HG03575 (cell line): Measurements from ENCODE around the gene DSG2.

Experiments
- ATAC-seq: cut with Tn5 transposase; IDR thresholded peaks from one replicate; pipeline ENCODE4 v1.9.1; 2021; ENCODE audit not compliant: unreplicated experiment, insufficient number of reproducible peaks, low FRiP score; ENCODE audit errors: extremely low read depth

The DSG2 gene

DNA sequence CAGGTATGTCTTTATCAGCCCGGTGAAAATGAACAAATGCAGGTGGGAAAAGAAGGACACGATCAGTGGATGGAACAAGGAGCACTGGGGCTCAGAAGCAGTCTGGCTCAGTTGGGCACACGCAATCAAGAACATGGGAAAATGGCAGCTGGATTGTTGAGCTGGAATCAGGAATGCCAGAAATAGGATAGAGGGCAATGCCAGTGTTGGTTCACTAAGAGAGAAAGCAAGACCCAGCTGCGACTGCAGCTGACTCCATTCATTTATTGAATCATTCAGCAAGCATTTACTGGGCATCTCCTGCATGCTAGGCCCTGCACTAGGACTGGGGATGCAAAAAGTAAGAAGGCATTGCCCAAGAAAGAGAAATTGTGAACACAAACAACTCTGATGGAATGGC is 80.1 kb downstream of the DSG2 start:
- ATAC-seq, result no peak

DNA sequence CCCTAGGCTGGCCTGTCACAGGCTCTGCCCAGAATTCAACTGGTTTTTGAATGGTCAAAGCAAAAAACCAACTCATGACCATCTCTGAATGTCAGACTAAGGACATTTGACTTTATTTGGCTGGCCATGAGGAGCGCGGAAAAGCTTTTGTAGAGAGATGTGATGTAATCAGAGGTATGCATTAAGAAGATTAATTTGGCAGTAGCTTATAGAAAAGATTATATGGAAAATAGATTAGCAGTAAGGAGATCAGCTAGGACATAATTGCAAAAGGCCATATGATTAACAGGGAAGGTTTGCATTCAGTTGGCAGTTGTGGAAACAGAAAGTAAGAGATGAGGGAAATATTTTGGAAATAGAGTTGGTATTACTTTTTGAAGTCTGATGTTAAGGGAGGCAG is 81.4 kb downstream of the DSG2 start:
- no peak for ATAC-seq

DNA sequence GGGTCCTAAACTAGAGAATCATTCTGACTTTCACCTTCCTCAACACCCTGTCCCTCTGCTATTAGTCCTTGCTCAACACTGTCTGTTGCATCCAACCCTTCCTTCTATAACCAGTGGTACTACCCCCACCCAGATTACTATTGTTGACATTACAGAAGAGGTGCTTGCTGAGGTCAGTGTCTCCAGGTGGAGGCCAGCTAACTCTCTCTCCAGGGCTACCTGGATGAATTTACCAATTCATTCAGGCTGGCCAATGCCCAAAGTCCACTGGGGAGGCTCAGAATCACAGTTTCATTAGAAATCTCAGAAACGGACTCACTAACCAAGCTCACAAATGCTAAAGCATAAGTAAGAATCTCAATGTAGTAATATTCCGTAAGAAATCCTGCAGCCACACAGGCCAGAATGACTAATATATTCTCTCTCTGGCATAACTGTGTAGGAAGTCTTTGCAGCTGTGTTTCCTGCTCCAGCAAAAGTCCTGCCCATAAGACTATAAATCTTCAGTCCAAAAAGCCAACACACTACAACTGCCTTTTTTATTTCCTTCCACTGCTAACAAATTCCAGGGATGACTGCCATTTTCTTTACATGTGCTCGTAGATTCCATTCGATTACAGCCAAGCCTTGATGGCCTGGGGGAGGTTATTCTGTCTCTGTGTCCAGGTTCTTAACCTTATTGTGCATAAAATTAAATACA is 83.7 kb downstream of the DSG2 start:
- ATAC-seq, result no peak

DNA sequence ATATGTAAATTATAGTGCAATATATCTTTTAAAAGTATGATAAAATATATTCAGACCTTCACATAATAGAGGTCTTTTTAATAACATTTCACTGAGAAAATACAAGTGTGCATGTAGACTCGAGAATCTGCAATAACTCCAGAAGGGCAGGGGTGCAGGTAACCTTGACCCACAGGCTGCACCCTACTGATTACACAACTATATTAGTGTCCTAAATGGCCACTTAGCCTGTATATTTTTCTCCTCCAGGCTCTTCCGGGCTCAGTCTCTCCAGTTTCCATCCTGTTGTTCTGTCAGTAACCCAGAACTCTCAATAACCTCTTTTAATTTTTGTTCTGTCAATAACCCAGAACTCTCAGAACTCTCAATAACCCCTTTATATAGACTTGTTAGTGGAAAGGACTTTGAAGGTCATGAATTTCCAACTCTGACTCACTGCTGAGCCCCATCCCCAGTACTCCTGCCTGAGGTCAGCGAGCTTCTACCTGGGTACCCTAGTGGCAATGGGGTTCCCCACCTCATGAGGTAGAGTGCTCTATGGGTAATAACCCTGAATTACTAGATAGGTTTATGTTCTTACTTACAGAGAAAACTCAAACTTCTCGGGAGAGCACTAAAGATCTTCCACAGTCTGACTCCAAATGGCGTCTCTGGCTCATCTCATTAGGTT is 85.3 kb downstream of the DSG2 start:
- no peak for ATAC-seq

DNA sequence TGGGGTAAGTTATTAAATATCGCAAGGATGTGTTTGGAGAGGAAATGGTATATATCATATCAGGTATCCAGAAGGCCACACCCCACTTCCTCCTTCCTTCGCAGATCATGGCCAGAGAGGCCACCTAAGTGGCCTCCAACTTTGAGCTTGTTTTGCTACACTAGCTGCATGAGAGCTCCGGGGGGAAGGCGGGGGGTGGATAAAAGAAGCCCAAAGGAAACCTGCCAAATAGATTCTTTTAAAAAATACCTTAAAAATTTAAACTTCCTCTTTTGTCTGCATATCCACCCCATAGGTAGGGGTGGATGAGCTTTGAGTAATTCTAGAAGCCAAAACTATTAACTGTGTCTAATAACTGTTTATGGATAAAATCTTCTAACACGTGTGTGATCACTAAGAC is 88.0 kb downstream of the DSG2 start:
- ATAC-seq, result no peak

DNA sequence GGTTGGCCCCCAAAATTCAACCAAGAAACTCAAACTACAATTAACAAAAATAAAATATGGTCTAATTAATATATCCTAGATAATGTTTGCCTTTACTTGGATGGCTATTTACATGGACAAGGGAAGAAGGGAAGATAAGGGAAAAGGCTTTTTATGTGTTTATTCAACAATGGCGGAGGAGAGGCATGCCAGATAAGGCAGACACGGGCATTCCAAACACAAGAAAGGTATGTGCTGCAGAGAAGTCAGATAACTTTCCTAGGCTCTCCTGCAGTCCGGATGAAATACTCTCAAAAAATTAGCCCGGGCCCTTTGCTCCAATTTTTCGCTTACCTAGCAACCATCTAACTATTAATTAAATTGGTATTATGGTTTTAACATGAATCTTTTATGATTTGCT is 88.6 kb downstream of the DSG2 start:
- no peak for ATAC-seq

DNA sequence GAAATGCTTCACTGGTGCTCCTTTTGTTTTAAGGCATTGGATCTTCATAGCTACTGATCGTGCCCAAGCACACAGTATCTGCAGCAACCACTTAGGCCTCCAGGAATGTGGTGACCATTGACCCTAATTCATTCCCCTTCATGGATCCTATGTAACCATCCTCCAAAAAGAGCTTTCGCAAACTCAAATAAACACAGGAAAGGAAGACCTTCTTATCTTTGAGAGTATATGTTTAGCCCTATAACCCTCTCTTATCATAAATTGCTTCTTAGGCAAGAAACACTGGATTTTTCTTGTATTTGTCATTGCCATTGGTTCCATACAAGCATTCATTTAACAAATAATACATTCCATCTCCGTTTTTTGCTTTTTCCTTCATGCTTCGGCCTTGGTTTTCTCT is 89.6 kb downstream of the DSG2 start:
- no peak for ATAC-seq

- ATAC-seq, result no peak
Measured at GRCh38 chr18:31590570-31590969, 92.6 kb downstream of the DSG2 start.

GRCh38 chr18:31591113-31591512 is 93.1 kb downstream of the DSG2 start:
- ATAC-seq, result no peak

DNA sequence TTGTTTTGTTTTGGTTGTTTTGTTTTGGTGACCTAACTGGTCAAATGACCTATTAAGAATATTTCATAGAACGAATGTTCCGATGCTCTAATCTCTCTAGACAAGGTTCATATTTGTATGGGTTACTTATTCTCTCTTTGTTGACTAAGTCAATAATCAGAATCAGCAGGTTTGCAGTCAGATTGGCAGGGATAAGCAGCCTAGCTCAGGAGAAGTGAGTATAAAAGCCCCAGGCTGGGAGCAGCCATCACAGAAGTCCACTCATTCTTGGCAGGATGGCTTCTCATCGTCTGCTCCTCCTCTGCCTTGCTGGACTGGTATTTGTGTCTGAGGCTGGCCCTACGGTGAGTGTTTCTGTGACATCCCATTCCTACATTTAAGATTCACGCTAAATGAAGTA is 93.7 kb downstream of the DSG2 start, which contains the start of gene TTR:
Gene TTR, plus strand, starts transcription at position 250 of the 400 bp plus-strand sequence. Its CDS starts 26 bp downstream, at position 276.
- no peak for ATAC-seq

DNA sequence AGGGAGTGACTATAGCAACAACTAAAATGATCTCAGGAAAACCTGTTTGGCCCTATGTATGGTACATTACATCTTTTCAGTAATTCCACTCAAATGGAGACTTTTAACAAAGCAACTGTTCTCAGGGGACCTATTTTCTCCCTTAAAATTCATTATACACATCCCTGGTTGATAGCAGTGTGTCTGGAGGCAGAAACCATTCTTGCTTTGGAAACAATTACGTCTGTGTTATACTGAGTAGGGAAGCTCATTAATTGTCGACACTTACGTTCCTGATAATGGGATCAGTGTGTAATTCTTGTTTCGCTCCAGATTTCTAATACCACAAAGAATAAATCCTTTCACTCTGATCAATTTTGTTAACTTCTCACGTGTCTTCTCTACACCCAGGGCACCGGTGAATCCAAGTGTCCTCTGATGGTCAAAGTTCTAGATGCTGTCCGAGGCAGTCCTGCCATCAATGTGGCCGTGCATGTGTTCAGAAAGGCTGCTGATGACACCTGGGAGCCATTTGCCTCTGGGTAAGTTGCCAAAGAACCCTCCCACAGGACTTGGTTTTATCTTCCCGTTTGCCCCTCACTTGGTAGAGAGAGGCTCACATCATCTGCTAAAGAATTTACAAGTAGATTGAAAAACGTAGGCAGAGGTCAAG is 94.7 kb downstream of the DSG2 start:
- no peak for ATAC-seq

GRCh38 chr18:31595121-31595771 is 97.3 kb downstream of the DSG2 start:
- no peak for ATAC-seq

GRCh38 chr18:31596081-31596872 is 98.3 kb downstream of the DSG2 start:
- ATAC-seq, result no peak

DNA sequence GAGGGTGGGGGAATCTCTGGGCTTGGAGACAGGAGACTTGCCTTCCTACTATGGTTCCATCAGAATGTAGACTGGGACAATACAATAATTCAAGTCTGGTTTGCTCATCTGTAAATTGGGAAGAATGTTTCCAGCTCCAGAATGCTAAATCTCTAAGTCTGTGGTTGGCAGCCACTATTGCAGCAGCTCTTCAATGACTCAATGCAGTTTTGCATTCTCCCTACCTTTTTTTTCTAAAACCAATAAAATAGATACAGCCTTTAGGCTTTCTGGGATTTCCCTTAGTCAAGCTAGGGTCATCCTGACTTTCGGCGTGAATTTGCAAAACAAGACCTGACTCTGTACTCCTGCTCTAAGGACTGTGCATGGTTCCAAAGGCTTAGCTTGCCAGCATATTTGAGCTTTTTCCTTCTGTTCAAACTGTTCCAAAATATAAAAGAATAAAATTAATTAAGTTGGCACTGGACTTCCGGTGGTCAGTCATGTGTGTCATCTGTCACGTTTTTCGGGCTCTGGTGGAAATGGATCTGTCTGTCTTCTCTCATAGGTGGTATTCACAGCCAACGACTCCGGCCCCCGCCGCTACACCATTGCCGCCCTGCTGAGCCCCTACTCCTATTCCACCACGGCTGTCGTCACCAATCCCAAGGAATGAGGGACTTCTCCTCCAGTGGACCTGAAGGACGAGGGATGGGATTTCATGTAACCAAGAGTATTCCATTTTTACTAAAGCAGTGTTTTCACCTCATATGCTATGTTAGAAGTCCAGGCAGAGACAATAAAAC is 100.2 kb downstream of the DSG2 start:
- no peak for ATAC-seq
